HG03175 (cell line): Measurements from ENCODE around the gene STXBP6.
"Not testable (repeated sequence)": the region's sequence is repeated elsewhere in the genome, so short reads cannot be mapped to it uniquely, and the experiment has no call there.

Experiments used
- ATAC-seq: cut with Tn5 transposase; IDR thresholded peaks from one replicate; pipeline ENCODE4 v1.9.1; 2021; ENCODE audit warnings: mild to moderate bottlenecking, moderate library complexity; ENCODE audit not compliant: unreplicated experiment

STXBP6 gene

GRCh38 chr14:24959791-24960331 lies 90.1 kb downstream of the STXBP6 start:
- ATAC-seq = peak; percentile 73

- ATAC-seq = no peak
Measured at GRCh38 chr14:24958271-24958670, 91.7 kb downstream of the STXBP6 start.

- ATAC-seq = no peak
Measured at GRCh38 chr14:24957814-24958213, 92.1 kb downstream of the STXBP6 start.

DNA sequence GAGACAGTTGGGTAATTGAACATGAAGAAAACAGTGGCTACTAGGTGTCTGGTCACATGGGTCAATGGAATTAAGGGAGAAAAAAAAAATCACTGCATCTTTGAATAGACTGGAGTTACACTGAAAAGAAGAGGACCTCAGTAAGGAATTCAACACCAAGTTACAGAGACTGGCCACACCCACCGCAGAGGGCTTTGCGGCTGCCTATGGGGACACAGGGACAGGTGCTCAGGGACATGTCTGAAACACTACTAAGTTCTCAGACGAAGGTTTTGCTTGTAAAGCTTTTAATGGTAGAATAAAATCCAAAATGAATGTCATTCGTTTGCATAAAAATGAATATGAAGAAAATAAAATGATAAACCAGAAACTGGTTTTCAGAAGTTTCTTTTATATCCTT lies 93.8 kb downstream of the STXBP6 start:
- no peak for ATAC-seq

GRCh38 chr14:24954700-24955037 lies 95.3 kb downstream of the STXBP6 start:
- ATAC-seq = no peak

- ATAC-seq = peak; percentile 82
Measured at GRCh38 chr14:24954037-24954699, 95.8 kb downstream of the STXBP6 start.

DNA sequence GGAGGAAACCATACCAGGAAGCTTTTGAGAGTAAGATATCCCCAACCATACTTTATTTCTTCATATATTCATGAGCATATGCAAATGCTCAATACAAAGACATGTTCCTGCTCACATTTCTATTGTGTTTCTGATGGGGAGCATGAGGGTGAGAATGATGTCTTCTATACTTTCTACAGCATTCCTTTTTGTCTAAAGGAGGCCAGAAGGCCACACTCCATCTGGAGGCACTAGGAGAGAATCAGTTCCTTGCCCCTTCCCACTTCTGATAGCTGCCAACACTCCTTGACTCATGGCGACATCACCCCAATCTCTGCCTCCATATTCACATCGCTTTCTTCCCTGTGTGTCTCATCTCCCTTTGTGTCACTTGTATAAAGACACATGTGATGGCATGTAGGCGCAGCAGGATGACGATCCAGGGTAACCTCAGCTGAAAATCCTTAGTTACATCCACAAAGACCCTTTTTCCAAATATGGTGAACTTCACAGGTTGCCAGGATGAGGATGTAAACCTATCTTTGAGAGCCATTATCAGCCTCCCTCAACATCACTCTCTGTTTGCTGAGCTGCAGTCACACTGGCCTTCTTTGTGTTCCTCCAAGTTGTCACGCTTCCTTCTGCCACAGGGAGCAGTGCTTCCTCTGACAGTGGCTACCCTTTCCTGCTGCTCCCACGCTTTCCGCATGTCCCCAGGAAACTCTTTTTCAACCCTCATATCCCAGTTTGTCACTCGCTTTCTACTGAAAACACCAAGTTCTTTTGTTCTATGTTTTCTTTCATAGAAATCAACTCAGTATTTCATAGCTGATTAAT lies 96.9 kb downstream of the STXBP6 start:
- ATAC-seq = no peak

DNA sequence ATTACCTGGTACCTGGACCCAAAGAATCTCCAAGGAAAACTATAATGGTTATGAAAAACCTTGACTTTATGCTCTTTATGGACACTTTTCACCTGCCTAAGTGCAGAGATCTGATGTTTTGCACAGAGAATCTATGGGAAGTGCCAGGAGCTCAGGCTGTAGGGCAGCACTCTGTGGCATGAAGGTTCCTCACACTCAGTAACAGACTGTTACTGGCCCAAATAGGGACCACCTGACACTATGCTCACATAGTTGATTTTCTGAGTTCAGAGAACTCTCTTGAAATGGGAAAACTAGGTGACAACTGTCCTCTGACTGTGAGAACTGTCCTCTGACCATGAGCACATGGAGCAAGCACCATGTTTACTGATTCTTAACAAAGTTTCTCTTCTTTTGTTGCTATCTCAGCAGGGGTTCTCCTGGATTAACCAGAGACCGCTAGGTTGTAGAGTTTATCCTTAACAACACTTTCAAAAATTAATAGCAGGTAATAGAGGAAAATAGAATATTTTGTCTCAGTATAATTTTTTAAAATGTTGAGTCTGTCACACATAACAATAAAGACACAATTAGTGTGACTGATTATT lies 101.6 kb downstream of the STXBP6 start:
- no peak for ATAC-seq

DNA sequence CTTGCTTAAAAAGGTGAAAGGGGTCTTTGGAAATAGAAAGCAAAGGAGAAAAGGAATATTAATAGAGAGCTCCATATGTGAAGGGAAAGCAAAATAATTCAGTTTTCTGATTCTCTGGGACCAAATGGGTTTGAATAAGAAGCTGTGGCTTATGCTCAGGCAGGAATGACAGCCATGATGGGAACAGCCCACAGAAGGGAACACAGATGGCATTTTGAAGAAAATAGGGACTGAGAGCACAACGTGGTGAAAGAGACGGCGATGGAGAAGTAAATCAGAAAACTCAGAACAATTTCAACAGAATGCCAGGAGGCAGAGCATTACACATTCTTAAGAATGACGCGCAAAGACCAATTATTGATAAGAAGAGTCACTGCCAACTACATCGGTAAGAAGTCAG lies 102.8 kb downstream of the STXBP6 start:
- no peak for ATAC-seq

DNA sequence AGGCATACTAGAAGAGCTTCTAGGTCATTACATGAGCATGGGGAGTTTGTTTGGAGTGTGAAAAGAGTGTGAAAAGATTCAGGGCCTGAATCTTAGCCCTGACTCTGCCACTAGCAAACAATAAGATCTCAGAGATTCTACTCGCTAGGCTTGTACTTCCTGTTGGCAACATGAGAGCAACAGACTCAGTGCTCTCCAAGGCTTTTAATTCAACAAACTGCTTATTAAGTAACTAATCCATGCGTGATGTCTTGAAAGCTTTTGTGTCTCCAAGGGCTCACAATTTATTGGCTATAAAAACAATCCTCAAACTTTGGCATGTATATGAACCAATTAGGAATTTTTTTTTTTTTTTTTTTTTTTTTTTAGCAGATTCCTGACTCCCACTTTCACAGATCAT lies 105.1 kb downstream of the STXBP6 start:
- ATAC-seq = no peak

DNA sequence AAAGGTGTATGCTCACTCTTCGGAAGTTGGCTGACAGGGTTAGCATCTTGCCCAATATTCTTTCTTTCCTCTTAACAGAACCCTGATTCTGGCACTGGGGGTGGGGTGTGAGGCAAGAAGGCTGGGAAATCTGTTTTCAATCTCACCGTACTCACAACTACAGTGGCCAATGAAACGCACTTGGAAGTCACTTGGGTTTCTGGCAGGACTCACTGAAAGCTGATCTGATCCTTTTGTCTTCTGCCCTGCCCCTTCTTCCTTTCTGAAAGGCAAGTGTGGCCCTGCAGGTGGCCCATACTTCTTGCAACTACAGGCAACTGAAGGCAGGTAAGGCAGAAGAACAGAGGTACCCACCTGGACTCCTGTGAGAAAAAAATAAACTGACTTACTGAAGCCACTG lies 106.9 kb downstream of the STXBP6 start:
- ATAC-seq = no peak

DNA sequence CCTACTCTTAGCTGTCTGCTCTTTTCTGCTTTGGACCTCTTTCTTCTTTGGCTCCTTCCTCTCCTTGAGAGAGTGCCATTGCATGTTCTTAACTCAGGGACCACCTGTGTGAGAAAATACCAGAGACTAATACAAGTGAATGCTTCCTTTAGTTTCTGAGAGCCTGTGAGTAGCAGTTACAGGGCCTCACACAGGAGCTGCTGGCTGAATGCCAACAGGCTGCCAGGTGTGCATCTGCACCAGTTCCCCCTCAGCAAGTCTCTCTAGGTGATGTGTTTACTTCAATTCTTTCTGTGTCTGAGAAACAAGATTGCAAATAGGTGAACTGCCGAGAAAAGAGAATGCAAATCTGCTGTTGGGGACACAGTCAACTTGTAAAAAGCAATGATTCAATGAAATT lies 108.2 kb downstream of the STXBP6 start:
- ATAC-seq = no peak

- ATAC-seq = no peak
Measured at GRCh38 chr14:24940213-24940783, 109.6 kb downstream of the STXBP6 start.

DNA sequence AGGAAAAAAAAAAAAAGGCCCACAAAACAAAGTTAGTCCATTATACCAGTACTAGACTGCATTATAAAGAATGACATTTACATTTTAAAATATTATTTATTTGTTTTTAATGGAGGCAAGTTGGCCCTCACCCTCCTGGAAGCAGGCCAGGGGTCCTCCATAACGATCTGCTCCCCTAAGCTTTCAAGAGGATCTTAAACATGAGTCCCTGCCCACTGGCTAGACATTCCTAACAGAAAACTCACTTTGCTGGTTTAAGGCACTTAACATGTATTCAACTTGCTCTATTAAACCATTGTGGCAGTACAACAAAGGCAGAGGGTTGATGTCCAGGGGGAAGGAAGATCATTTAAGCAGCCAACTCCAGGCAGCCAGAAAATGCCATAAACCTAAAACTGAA lies 111.4 kb downstream of the STXBP6 start:
- ATAC-seq = no peak

DNA sequence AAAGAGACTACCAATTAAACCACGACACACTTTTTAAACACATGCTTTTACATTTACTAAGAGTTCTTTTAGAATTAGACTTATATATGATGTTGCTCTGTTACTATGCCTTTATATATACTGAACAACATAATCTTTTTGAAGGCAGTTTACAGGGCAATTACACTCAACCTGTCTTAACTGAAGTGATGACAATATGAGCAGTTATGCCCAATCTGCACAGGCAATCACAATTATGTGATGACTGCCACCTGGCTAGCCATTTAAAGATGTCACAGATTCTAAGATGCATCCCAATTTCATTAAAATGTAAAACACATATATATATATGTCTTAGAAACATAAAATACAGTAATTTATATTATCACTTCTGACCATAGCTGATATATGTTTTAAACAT lies 112.6 kb downstream of the STXBP6 start:
- ATAC-seq = no peak

GRCh38 chr14:24936773-24937172 lies 113.2 kb downstream of the STXBP6 start:
- ATAC-seq = not testable (repeated sequence)

GRCh38 chr14:24935796-24936195 lies 114.2 kb downstream of the STXBP6 start:
- no peak for ATAC-seq

GRCh38 chr14:24928386-24928900 lies 121.5 kb downstream of the STXBP6 start:
- ATAC-seq = no peak

DNA sequence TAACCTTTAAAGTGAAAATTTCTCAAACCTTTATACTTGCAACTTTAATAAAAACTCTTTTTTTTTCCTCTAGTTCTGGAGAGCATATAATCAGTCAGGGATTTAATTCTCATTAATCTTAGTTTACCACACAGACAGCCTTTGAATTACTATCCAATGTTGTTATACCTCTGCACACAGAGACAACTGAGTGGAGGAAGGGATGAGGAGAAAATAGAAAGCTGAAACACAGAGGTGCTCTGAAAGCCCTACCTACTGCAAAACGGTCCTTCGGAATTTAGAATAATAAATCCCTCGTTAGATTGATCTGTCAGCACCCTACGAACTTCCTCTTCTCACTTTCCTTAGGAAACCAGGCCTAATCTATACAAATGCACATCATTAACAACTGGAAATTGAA lies 122.1 kb downstream of the STXBP6 start:
- no peak for ATAC-seq

- no peak for ATAC-seq
Measured at GRCh38 chr14:24925771-24926374, 124.1 kb downstream of the STXBP6 start.

GRCh38 chr14:24924544-24924943 lies 125.4 kb downstream of the STXBP6 start:
- ATAC-seq = no peak
